Left ventricle myocardium inferior (tissue), 1 donor: ENCODE data around the gene RAMP1. TPM values are rescaled to one million over a fixed set of nuclear protein-coding genes. Genes with fewer than 3 reads are reported as not detected.

Source experiments
- DNase-seq: peaks from one replicate; pipeline ENCODE4 v3.0.0-alpha.2; 2020
- H3K27ac ChIP-seq: fragments of 200-600 bp; replicated peaks from 2 replicates; pipeline ENCODE4 v1.8.0; 2021
- H3K27me3 ChIP-seq: fragments of 200-600 bp; 2 replicates; pipeline ENCODE4 v1.8.0; 2021; ENCODE audit warnings: low read depth
- H3K36me3 ChIP-seq: fragments of 200-600 bp; 2 replicates; pipeline ENCODE4 v1.8.0; 2021
- H3K4me1 ChIP-seq: fragments of 200-600 bp; 2 replicates; pipeline ENCODE4 v1.8.0; 2021
- H3K4me3 ChIP-seq: fragments of 200-600 bp; 2 replicates; pipeline ENCODE4 v1.8.0; 2021; ENCODE audit warnings: mild to moderate bottlenecking, moderate library complexity
- H3K9me3 ChIP-seq: fragments of 200-600 bp; replicated peaks from 2 replicates; pipeline ENCODE4 v1.8.0; 2021
- intact Hi-C: fragments of 100-400 bp; cut with micrococcal nuclease; formaldehyde crosslinking; loops from one replicate; pipeline ENCODE4 v1.11.0; 2022
- total RNA-seq: library from RNA; stranded (reverse); fragmentation: NEBNext Ultra II Directional; extraction: Animal tissue kit (Norgen Biotek cat#: 25700); gene quantifications from one replicate; pipeline ENCODE4 v1.2.1, GENCODE V29; 2021
- TF ChIP-seq, protein P1 (sequence below): fragments of 200-600 bp; IDR thresholded peaks from 2 replicates; pipeline ENCODE4 v1.8.0; 2021; ENCODE audit warnings: antibody characterized with exemption, mild to moderate bottlenecking, borderline replicate concordance
- donor health status: DM: no; HTN: yes; CAD: no; lungs with severe emphysema.

RAMP1 gene
- total RNA-seq, 1 donor from 2014 or later: 168 TPM

DNA sequence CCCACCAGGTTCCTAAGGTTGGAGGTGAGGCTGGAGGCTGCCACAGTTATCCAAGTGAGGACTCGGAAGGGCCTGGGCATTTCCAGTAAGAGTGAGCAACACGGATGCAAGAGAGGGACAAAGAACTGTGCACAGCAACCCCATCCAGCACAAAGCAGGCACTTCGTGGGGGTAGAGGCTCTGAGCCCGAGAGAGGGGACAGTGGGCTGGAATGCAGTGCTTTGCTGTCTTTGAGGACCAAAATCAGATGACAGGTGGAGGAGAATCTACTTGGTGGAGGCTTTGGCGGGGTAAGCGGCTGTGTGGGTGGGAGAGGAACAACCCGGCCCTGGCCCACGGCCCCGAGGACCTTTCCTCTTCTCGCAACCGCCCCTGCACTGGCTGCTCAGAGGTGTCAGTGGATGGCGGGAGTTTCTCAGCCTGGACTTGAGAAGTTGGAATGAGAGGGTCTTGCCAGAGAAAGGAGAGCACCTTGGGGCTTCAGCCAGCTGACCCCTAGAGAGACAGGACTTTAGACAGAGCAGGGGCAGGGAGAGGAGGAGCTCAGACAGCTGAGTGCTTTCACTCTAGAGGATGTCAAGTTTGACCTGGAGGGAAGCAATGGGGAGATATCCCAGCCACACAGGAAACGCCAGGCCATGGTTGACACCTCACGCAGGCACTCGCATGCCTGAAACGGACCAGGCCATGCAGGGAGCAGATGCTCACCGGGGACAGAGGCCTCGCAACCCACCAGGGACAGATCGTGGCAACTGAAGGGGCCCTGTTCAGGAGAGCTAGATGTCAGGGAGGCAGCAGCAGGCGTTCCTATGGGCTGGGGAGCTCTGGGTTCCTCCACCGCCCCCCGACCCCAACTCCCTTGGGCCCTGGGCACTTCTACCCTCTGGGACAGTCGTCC, 11.6 kb downstream of the RAMP1 start:
- intact Hi-C loops: no loop called here
- Histone ChIP-seq H3K27me3 (no peaks in the 10 kb centered on the region), H3K4me3 (no peak overlapping the region), H3K9me3 (no peaks in the 10 kb centered on the region), H3K36me3 (no peaks in the 10 kb centered on the region), H3K4me1 (peaks cover 77% of the 10 kb centered on the region), H3K27ac (peak overlapping the region; percentile 25)
- no peak for DNase-seq
- TF ChIP-seq, protein P1, sequence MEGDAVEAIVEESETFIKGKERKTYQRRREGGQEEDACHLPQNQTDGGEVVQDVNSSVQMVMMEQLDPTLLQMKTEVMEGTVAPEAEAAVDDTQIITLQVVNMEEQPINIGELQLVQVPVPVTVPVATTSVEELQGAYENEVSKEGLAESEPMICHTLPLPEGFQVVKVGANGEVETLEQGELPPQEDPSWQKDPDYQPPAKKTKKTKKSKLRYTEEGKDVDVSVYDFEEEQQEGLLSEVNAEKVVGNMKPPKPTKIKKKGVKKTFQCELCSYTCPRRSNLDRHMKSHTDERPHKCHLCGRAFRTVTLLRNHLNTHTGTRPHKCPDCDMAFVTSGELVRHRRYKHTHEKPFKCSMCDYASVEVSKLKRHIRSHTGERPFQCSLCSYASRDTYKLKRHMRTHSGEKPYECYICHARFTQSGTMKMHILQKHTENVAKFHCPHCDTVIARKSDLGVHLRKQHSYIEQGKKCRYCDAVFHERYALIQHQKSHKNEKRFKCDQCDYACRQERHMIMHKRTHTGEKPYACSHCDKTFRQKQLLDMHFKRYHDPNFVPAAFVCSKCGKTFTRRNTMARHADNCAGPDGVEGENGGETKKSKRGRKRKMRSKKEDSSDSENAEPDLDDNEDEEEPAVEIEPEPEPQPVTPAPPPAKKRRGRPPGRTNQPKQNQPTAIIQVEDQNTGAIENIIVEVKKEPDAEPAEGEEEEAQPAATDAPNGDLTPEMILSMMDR: no peak

DNA sequence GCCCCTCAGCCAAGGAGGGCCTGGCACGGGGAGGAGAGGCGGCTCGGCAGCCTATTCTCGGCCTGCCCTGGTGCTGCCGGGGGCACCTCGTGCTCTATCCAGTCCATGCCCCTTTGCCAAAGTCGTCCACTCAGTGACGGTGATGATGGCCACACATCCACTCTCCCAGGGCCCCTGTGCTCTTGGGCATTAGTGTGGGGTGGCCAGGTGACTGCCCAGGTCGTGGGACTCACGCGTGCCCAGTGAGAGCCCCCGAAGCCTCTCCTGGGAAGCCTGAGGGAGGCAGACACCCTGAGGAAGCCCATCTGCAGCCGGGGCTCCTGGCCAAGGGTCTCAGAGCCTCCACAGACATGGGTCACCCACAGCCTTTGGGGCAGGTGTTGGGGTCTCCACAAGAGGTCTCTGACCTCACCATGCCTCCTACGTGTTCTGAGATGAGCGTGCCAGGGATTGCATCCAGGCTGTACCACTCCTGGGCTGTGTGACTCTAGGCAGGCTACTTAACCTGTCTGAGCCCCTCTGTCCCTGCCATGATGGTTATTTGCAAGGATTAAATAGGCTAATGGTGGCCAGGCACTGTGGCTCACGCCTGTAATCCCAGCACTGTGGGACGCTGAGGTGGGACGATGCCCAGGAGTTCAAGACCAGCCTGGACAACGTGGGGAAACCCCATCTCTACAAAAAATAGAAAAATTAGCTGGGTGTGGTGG, 12.9 kb downstream of the RAMP1 start:
- peaks cover 81% of the 10 kb centered on the region for H3K4me1 ChIP-seq
- no peaks in the 10 kb centered on the region for H3K27me3 ChIP-seq
- H3K4me3 ChIP-seq: no peak overlapping the region
- TF ChIP-seq, protein P1: no peak
- no peaks in the 10 kb centered on the region for H3K36me3 ChIP-seq
- H3K27ac ChIP-seq: peak overlapping the region; percentile 40
- no peak for DNase-seq
- intact Hi-C loops: no loop called here
- H3K9me3 ChIP-seq: no peaks in the 10 kb centered on the region

DNA sequence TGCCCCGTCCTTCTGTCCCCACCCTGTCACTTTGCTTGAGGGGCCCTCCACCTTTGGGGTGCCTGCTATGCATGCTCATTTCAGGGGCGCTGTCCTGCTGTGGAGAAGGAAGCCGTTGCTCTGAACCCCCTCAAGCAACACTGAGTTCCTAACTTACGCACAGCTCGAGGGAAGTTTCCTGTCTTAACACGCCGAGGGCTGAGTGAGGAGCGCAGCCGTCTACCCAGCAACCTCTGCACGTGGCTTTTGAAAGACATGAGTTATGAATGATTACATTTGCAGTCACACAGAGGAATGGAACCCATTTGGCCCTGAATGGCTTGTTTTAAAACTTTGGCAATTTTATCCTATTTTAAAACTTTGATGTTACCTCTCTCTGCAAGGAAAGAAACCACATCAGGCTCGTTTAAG, 14.0 kb downstream of the RAMP1 start:
- no peaks in the 10 kb centered on the region for H3K9me3 ChIP-seq
- H3K36me3 ChIP-seq: no peaks in the 10 kb centered on the region
- TF ChIP-seq, protein P1: no peak
- no peak overlapping the region for H3K4me3 ChIP-seq
- H3K27ac ChIP-seq: no peak overlapping the region
- intact Hi-C loops: no loop called here
- H3K27me3 ChIP-seq: no peaks in the 10 kb centered on the region
- H3K4me1 ChIP-seq: peaks cover 83% of the 10 kb centered on the region
- DNase-seq: no peak

DNA sequence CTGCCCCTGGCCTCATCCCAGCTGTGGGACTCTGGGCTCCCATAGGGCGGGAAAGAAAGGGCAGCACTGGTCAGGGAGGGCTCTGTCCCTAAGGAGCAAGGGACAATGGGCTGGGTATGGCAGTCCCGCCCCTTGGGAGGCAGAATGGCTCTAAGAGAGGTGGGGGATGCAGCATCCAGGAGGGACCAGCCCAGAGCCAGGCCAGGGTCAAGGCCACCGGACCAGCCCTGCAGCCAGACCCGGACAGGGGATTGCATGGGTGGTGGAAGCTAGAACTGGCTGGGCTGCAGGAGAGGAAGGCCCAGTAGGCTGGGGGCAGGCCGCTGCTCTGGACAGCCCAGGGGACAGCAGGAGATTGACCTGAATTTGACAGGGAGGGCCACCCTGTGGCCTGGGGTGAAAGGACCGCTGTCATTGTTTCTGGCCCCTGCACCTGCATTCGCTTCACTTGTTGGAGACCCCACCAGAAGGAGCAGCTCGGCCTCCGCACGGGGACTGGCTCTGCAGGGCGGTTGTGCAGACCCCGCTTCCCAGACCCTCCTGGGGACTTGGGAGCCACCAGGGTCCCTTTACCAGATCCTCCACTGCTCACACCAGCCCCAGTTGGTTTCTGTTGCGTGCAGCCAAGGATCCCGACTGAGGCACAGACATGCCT, 14.6 kb downstream of the RAMP1 start:
- intact Hi-C loops: no loop called here
- no peak overlapping the region for H3K4me3 ChIP-seq
- H3K36me3 ChIP-seq: no peaks in the 10 kb centered on the region
- no peaks in the 10 kb centered on the region for H3K27me3 ChIP-seq
- H3K4me1 ChIP-seq: peaks cover 89% of the 10 kb centered on the region
- TF ChIP-seq, protein P1: no peak
- H3K27ac ChIP-seq: no peak overlapping the region
- no peak for DNase-seq
- no peaks in the 10 kb centered on the region for H3K9me3 ChIP-seq

DNA sequence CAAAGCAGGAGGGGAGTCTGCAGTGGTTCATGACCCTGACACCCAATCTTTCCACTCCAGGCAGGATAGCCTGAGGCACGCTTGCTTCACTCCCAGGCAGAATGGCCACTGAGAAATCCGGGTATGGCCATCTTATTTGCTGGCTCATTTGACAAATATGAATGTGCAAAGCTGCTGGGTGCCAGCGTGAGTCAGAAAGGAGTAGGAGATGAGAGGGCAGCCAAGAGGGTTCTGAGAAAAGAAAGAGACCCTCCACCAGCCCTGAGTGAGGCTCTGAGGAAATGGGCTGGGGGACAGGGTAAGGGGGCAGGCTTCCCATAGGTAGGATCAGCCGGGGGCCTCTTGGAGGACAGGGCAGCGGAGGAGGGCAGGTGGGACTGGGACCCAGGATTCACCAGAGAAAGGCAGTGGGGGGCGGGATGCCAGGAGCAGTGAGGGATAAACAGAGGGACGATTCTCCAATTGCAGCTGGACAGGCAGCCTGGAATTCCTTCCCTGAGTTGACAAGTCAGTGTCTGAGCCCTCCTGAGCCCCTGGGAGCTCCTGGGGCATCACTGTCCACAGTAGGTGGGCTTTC, 15.2 kb downstream of the RAMP1 start:
- H3K27me3 ChIP-seq: no peaks in the 10 kb centered on the region
- H3K36me3 ChIP-seq: no peaks in the 10 kb centered on the region
- H3K4me3 ChIP-seq: no peak overlapping the region
- DNase-seq: no peak
- H3K4me1 ChIP-seq: peaks cover 91% of the 10 kb centered on the region
- intact Hi-C loops: no loop called here
- H3K27ac ChIP-seq: peak overlapping the region; percentile 3
- TF ChIP-seq, protein P1: no peak
- H3K9me3 ChIP-seq: no peaks in the 10 kb centered on the region
